ENCODE measurements around the gene PARL. TPM values are rescaled to one million over a fixed set of nuclear protein-coding genes. Genes with fewer than 3 reads are reported as not detected.

The PARL gene
- total RNA-seq, 1 experiment from 2014 or later, result 69.2 TPM

DNA sequence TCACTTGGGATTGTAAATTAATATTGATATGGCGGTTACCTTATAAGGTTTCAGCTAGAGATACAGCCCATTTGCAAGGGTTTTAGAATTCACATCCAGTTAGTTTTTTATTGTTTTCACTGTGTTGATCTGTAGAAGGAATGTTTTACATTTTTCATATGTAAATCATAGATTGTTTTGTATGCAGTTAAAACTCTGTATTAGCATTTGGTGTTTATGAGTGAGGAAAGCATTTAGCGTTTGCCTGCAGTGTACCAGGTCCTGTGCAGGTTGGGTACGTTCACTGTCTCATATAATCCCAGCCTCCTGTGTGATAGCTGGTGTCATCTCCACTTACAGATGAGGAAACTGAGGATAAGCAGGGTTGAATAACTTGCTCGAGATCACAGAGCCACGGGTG, 83.1 kb downstream of the PARL start:
- ATAC-seq, result no peak
- no peaks in the 10 kb centered on the region for H3F3A ChIP-seq (ENCODE audit: low read length, unreplicated experiment)
- no peaks in the 10 kb centered on the region for H3K9me3 ChIP-seq (ENCODE audit: low read length)
- H3K4me1 ChIP-seq (ENCODE audit: insufficient read depth, low read length), result no peaks in the 10 kb centered on the region
- H3K79me2 ChIP-seq (ENCODE audit: low read length), result no peaks in the 10 kb centered on the region
- TF ChIP-seq, protein P1, sequence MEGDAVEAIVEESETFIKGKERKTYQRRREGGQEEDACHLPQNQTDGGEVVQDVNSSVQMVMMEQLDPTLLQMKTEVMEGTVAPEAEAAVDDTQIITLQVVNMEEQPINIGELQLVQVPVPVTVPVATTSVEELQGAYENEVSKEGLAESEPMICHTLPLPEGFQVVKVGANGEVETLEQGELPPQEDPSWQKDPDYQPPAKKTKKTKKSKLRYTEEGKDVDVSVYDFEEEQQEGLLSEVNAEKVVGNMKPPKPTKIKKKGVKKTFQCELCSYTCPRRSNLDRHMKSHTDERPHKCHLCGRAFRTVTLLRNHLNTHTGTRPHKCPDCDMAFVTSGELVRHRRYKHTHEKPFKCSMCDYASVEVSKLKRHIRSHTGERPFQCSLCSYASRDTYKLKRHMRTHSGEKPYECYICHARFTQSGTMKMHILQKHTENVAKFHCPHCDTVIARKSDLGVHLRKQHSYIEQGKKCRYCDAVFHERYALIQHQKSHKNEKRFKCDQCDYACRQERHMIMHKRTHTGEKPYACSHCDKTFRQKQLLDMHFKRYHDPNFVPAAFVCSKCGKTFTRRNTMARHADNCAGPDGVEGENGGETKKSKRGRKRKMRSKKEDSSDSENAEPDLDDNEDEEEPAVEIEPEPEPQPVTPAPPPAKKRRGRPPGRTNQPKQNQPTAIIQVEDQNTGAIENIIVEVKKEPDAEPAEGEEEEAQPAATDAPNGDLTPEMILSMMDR (conservative IDR thresholded peaks at IDR 0.05; ENCODE audit: low read depth, low read length), result no peak
- TF ChIP-seq EZH2phosphoT487 (IDR thresholded peaks at IDR 0.05; ENCODE audit: borderline replicate concordance, low read length) (no peak), EZH2 (IDR thresholded peaks at IDR 0.05; ENCODE audit: low read length, unreplicated experiment) (no peak)
- peaks cover 45% of the 10 kb centered on the region; the same call in 1 of the 2 replicates for H3K36me3 ChIP-seq (ENCODE audit: low read depth, low read length)
- H4K20me1 ChIP-seq (ENCODE audit: low read length), result no peaks in the 10 kb centered on the region
- H3K4me3 ChIP-seq (ENCODE audit: low read length), result no peak overlapping the region
- CTCF ChIA-PET, result no interaction called here
- no peak overlapping the region for H2AFZ ChIP-seq (ENCODE audit: low read length)
- no peak overlapping the region for H3K9ac ChIP-seq (ENCODE audit: low read length)
- no peak overlapping the region for H3K4me2 ChIP-seq (ENCODE audit: low read length)
- no peaks in the 10 kb centered on the region for H3K9me2 ChIP-seq (replicated peaks; ENCODE audit: low read length)
- H3K27me3 ChIP-seq (ENCODE audit: low read length), result no peaks in the 10 kb centered on the region
- H3K27ac ChIP-seq (ENCODE audit: low read length), result no peak overlapping the region
- POLR2A ChIA-PET (ENCODE audit: unreplicated experiment), result no interaction called here
- BruUV-seq (replicated peaks), result no TSS peak
- intact Hi-C loops (cut with micrococcal nuclease), result no loop called here
- DNase-seq, result no peak

GRCh38 chr3:183800243-183800863, 84.3 kb downstream of the PARL start:
- H3K9ac ChIP-seq (ENCODE audit: low read length), result no peak overlapping the region
- H3F3A ChIP-seq (ENCODE audit: low read length, unreplicated experiment), result no peaks in the 10 kb centered on the region
- no peak overlapping the region for H2AFZ ChIP-seq (ENCODE audit: low read length)
- CTCF ChIA-PET, result no interaction called here
- TF ChIP-seq EZH2 (IDR thresholded peaks at IDR 0.05; ENCODE audit: low read length, unreplicated experiment), result no peak
- TF ChIP-seq, protein P1 (conservative IDR thresholded peaks at IDR 0.05; ENCODE audit: low read depth, low read length), result no peak
- H3K79me2 ChIP-seq (ENCODE audit: low read length), result no peaks in the 10 kb centered on the region
- no peak overlapping the region for H3K4me2 ChIP-seq (ENCODE audit: low read length)
- H3K4me3 ChIP-seq (ENCODE audit: low read length), result no peak overlapping the region
- ATAC-seq (no peak), DNase-seq (no peak)
- H3K9me2 ChIP-seq (replicated peaks; ENCODE audit: low read length), result no peaks in the 10 kb centered on the region
- BruUV-seq (replicated peaks), result no TSS peak
- intact Hi-C loops (cut with micrococcal nuclease), result no loop called here
- H3K4me1 ChIP-seq (ENCODE audit: insufficient read depth, low read length), result no peaks in the 10 kb centered on the region
- no peaks in the 10 kb centered on the region for H4K20me1 ChIP-seq (ENCODE audit: low read length)
- H3K36me3 ChIP-seq (ENCODE audit: low read depth, low read length), result peaks cover 46% of the 10 kb centered on the region; the same call in 1 of the 2 replicates
- no peaks in the 10 kb centered on the region for H3K27me3 ChIP-seq (ENCODE audit: low read length)
- no peak overlapping the region for H3K27ac ChIP-seq (ENCODE audit: low read length)
- POLR2A ChIA-PET (ENCODE audit: unreplicated experiment), result no interaction called here
- H3K9me3 ChIP-seq (ENCODE audit: low read length), result no peaks in the 10 kb centered on the region

DNA sequence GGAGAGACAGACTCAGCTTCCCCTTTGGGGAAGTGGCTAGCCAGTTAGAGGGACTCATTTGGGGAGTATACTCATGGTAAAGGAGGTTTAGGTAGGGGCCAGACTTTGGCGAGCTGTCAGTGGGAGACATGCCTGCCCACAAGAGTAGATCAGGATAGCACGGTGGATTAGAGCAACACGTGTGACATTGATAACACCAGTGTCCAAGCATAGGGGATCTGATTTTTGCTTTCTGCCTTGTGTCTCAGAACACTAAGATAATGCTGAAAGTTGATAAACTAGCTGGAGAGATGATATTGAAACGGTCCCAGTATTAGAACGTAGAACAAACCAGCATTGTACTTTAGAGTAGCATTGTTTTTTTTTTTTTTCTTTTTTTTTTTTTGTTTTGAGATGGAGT, 85.2 kb downstream of the PARL start:
- H3K27ac ChIP-seq (ENCODE audit: low read length), result no peak overlapping the region
- H3K36me3 ChIP-seq (ENCODE audit: low read depth, low read length), result peaks cover 46% of the 10 kb centered on the region; the same call in 1 of the 2 replicates
- CTCF ChIA-PET, result no interaction called here
- no peaks in the 10 kb centered on the region for H3F3A ChIP-seq (ENCODE audit: low read length, unreplicated experiment)
- no TSS peak for BruUV-seq (replicated peaks)
- H3K4me2 ChIP-seq (ENCODE audit: low read length), result no peak overlapping the region
- ATAC-seq, result no peak
- POLR2A ChIA-PET (ENCODE audit: unreplicated experiment), result no interaction called here
- no peaks in the 10 kb centered on the region for H3K9me3 ChIP-seq (ENCODE audit: low read length)
- no peaks in the 10 kb centered on the region for H3K27me3 ChIP-seq (ENCODE audit: low read length)
- H3K9me2 ChIP-seq (replicated peaks; ENCODE audit: low read length), result no peaks in the 10 kb centered on the region
- H2AFZ ChIP-seq (ENCODE audit: low read length), result no peak overlapping the region
- no peak overlapping the region for H3K4me3 ChIP-seq (ENCODE audit: low read length)
- DNase-seq, result no peak
- intact Hi-C loops (cut with micrococcal nuclease), result no loop called here
- no peaks in the 10 kb centered on the region for H3K79me2 ChIP-seq (ENCODE audit: low read length)
- H3K4me1 ChIP-seq (ENCODE audit: insufficient read depth, low read length), result no peaks in the 10 kb centered on the region
- TF ChIP-seq EZH2phosphoT487 (IDR thresholded peaks at IDR 0.05; ENCODE audit: borderline replicate concordance, low read length), result no peak
- no peak for TF ChIP-seq EZH2 (IDR thresholded peaks at IDR 0.05; ENCODE audit: low read length, unreplicated experiment)
- TF ChIP-seq, protein P1 (conservative IDR thresholded peaks at IDR 0.05; ENCODE audit: low read depth, low read length), result no peak
- H3K9ac ChIP-seq (ENCODE audit: low read length), result no peak overlapping the region
- no peaks in the 10 kb centered on the region for H4K20me1 ChIP-seq (ENCODE audit: low read length)
